Mammary epithelial cell (primary cell): ENCODE results near the gene RYR2.

Source experiments
- CTCF ChIP-seq, 2 donors: IDR thresholded peaks in 1 of 2; conservative IDR thresholded peaks in 1 of 2; 2 replicates each; pipeline ENCODE4 v1.5.1; 2011 to 2012; ENCODE audit warnings: inconsistent platforms in 2 of 2, low read length in 2 of 2, mild to moderate bottlenecking in 2 of 2, control low read depth in 1 of 2, low read depth in 1 of 2; ENCODE audit not compliant: insufficient read depth in 1 of 2; ENCODE audit errors: extremely low read depth in 1 of 2
- EZH2 ChIP-seq: IDR thresholded peaks from 2 replicates; pipeline ENCODE4 v1.6.1; 2012; ENCODE audit warnings: low read length, inconsistent platforms, borderline replicate concordance

GRCh38 chr1:237300642-237301041 is 258.7 kb downstream of the RYR2 start:
- TF ChIP-seq CTCF (conservative IDR thresholded peaks at IDR 0.05 in 1 of 2, IDR thresholded peaks at IDR 0.05 in 1 of 2; ENCODE audit: extremely low read depth in 1 of 2, insufficient read depth in 1 of 2, low read depth in 1 of 2, low read length in 2 of 2) = no peak
- no peak for TF ChIP-seq EZH2
